Measurements from ENCODE around the gene CCNK.

CCNK gene

DNA sequence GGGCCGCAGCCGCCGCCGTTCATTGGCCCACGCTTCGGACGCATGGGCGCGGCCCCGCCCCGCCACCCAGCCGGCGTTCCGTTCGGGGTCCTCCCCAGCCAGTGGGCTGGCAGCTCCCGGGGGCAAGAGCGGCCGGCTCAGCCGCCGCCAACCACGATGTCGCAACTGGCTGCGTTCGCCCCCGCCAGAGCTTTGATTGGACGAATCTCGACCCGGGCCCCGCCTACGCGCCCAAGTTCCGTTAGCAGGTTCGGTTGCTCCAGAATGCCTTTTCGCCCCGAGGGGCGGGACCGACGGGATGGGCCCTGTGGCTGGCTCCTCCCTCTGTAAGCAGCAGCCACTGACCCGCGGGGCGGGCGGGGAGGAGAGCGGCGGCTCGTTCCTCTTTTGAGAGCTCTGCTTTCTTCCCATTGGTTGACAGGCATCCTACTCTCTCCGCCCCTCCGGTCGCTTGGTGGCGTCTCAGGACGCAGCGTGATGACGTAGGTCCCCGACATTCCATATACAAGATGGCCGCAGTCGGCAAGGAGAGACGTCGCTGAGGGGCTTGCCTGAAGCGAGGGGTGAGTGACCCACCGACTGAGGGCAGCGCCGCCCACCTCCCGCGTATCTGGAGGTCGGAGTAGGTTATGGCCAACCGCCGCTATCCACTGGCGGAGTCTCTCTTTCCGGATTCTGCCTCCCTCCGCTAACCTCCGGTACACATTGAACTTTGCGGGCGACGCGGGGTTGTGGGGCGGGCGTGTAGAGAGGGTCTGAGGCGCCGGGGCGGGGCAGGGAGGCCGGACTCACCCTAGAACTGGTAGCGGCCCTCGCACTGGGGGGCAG lies at the start of gene CCNK:
TSS of gene CCNK (plus strand) at position 493 of the 828 bp plus-strand sequence. CDS start 11,269 bp downstream, outside the sequence.
- DNase-seq (ENCODE audit: low read depth), result peak; percentile 100

DNA sequence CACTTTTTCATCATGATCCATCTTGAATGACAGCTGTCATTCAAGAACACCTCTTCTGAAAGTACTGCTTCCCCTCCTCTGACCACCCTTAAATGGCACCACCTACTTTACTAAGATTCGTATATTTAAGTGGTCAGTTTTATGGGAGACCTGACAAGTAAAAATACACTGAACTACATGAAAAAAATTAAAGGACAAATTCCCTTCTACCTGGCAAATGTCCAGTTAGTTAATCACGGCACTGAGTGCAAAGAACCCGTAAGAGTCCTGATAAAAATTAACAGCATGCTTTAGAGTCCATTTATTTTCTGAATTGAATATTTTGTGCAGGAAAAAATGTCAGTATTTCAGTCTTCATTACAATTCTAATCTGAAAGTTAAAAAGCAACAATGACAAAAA lies 49.2 kb upstream of the CCNK start:
- no peak for DNase-seq (ENCODE audit: low read depth)

DNA sequence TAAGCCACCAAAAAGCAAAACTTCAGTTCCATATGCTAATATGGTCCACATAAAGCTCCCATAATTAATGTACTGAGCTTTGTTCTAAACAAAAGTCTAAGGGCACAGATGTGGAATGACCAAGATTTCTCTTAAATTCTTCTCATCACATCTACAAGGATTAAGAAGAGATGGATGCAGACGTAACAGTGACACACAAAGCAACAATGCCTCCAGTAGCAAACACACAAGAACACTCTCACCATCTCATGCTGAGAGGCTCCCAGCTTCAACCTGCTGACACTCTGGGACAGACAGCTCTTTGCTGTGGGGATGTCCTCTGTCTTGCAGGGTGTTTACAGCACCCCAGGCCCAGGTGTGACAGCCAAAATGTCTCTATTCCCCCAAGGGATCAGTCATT lies 48.7 kb upstream of the CCNK start:
- DNase-seq (ENCODE audit: low read depth), result no peak

DNA sequence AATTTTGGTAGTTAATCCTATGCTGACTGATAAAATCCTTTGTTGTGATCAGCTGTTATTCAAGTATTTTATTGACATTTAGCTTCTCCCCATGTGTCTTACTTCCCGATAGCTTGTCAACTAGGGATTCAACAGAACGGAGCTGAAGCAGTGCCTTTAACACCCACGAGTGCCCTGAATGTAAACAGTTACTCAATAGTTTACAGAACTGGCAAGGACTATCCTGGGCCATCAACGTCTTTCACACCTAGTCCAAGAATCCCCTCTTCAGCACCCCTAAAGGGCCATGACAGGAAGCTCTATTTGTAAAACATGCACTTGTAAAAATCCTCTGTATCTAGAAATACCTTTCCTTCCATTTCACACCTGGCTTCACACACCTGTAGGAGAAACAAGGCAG lies 45.9 kb upstream of the CCNK start:
- no peak for DNase-seq (ENCODE audit: low read depth)

DNA sequence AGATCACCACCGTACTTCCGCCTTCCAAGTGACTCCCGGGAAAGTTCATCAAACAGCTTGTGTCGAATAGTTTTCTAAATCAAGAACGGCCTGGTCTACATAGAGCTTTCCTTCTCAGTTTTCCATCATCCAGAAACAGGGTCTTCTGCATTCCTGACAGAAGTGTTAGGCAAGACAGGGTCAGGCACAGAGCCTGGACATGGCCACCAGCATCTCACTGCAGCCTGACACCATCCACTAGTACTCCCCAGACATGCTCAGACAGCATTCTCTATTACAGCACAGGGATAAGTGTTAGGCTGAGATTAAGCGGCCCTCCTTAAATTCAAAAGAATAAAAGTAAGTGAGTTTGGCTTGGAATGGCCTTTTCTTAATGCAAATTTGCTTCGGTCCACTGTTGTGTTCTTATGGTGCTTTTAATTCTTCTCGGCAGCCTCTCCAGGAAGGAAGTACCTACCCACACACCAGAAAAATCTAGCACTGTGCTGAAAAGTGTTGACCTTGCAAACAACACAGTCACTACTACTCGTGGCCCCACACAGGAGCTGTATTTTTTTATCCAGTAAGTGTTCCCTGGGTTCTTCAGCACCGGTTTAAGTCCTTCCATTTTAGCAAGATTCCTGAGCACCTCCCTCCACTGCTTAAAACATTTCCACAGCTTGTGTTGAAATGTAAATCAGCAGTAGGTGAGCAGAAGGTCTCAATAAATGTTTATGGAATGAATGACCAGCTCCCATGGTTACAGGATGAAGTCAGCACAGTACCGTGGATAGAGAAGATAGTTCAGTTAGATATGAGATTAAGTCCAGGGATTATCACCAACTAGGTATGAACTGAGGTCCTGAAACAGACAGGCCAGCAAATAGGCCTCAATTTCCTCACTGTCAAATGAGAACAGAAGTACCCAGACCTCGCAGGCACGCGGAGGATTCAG lies 44.7 kb upstream of the CCNK start:
- no peak for DNase-seq (ENCODE audit: low read depth)

DNA sequence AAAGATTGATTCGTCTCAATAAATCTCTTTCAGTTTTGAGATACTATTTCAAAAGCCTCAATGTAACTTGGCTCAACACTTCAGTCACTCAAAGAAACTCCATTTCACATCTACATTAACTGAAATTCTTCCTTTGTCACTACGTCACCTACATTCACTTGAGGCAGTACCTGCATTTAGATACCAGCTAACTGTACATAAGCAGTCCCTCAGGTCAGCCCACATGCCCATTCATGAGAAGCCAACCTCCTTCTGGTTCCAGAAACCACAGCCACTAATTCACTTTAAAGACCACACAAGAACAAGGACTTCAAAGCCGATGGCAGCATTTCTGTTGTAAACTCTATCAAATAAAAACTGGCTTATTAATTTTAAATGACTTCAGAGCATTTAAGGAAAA lies 43.5 kb upstream of the CCNK start:
- DNase-seq (ENCODE audit: low read depth), result no peak

DNA sequence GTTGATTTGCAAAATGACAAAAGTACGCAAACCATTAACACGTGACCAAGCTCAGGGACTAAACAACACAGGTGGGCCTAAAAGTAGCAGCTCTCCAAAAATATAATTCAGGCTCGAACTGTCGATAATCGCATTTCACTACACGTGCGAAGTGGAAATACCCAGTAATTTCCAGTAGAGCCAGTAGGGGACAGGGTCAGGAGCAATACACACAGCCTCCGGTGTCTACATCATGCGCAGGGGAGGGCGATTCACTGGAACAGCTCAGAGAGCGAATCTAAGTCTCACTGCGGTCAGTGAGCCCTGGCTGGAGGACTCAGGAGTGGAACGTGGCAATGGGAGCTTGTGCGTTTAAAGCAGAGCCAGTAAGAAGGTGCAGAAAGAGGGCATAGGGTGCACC lies 40.9 kb upstream of the CCNK start:
- DNase-seq (ENCODE audit: low read depth), result no peak

DNA sequence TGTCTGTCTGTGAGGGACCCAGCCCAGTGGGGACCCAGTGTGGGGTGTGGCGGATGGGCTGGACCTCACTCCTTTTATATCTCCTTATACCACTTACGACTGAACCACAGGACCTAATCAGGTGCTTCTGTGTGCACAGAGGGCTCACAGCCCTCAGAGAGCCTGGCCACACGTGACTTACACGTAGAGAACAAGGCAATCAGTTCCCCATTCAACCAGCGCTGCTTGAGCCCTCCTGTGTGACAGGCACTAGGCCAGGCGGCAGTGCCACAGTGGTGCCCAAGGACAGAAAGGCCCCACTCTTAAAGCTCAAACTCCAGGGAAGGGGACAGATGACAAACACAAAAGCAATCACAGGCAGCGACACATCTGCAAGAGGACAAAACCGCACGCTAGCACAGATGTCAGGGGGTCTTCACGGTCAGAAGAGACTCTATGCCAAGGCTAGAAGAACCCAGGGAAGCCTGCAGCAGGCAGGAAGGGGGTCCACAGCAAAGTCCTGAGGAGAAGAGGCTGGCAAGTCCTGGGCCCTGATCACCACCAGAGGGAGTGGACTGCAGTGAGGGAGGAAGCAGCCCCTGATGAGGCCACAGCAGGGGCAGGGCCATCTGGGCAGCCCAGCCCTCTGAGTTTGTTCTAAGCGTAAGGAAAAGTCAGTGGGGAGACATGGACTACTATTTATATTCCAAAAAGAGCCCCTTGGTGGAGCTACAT lies 39.9 kb upstream of the CCNK start:
- DNase-seq (ENCODE audit: low read depth), result no peak

DNA sequence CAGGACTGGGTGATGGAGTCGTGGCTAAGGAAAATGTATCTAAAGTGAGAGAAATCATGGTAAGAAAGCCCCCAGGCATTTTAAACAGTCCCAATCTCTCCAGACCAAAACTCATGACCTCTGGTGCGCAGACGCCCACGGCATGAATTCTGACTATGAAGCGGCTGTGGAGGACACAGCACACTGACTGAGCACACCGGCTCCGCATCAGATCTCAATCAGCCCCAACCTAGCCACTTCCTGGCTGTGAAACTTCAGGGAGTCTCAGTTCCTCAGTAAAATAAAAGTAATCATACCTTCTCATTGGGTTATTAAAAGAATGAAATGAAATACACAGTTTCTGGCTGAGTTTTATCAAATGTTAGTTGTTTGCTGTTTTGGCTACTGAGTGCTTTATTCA lies 39.3 kb upstream of the CCNK start:
- no peak for DNase-seq (ENCODE audit: low read depth)

DNA sequence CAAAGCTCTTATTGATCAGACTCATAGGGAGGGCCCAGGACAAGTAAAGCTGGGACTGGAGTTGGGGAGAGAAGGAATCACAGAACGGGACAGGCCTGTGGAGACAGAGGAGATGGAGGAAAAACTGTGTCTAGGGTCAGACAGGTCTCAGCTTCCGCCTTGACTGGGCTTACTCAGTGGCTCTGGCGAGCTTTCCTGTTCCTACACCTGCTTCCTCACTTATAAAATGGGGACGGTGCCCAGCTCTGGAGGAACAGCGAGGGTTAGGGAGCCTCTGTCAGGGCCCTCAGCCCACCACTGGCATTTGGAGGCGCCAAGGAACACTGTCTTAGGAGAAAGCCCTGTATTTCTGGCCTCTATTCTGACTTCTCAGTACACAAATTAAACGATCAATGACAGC lies 35.3 kb upstream of the CCNK start:
- DNase-seq (ENCODE audit: low read depth), result no peak

DNA sequence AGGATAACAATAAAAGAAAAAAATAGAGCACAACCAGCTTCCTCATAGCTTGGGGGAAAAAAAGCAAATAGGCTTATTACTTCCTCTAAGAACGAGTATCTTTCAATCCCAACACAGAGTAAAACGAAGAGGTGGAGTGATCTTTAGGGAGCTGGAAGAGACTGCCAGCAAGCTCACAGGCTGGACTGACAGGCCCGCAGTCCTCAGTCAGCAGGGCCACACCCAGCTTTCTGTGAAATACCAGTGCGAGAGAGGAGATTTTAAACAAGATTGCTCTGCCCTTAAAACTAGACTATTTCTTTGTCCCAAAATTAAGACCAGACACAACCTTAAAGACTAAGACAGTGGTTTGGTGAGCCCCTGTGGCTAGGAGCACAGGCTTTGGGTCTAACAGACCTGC lies 33.5 kb upstream of the CCNK start:
- DNase-seq (ENCODE audit: low read depth), result no peak

DNA sequence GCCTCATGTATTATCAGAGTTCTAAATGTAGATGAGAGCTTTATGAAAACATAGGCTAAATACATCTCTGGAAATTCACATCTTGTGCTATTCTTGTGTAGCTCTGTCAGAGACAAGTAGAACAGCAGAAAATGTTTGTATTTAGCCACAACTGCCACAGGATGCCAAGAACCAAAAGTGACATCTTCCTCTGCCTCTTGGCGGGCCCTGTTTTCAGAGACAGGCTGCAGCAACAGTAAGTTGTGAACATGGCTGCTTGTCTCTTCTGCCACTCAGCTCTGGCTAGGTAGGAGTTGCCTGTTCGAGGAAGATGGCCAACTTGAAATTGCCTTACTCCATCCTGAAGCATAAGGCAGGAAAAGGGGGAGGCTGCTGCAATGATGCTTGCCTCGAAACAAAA lies 30.9 kb upstream of the CCNK start:
- no peak for DNase-seq (ENCODE audit: low read depth)

DNA sequence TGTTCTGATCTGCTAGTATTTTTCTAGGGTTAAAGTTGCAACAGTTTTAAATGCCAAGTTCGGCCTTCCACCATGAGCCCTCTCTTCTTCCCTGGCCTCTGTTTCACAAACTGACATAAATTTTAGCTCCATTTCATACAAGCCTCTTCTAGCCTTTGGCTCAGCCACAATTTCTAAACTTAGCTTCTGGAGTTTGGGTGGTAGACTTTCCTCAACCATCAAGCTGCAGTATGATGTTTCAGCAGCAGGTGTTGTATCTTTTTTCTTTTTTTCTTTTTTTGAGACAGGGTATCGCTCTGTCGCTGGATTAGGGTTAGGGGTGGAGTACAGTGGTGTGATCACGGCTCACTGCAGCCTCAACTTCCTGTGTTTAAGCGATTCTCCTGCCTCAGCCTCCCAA lies 30.0 kb upstream of the CCNK start:
- DNase-seq (ENCODE audit: low read depth), result no peak

DNA sequence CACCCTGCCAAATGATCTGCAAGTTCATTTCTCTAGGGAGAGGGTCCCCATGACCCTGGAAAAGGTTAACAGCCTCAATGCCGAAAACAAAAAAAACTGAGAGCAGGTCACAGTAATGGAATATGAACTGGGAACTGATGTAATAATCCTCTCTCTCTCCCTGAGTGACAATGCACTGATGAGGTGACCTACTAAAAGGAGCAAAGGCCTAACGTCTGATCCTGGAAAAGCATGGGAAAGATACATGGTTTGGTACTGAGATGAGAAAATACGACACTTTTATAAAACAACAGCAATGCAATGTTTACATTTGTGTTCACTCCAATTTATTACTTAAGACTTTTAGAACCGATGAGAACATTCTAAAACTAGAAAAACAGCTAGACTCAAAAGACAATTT lies 28.2 kb upstream of the CCNK start:
- no peak for DNase-seq (ENCODE audit: low read depth)

DNA sequence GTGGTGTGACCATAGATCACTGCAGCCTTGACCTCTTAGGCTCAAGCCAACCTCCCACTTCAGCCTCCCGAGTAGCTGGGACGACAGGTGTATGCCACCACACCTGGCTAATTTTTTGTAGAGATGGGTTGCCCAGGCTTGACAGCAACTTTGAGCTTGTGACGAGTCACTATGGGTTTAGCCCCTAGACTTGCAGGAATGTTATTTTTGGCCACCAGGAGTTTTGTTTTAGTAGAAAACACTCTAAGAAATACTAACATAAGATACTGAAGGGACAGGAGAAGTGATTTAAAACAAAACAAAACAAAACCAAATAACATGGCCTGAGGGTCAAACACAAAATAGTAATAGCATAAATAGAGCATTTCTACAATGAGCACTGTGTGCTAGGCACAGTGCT lies 27.0 kb upstream of the CCNK start:
- DNase-seq (ENCODE audit: low read depth), result no peak

DNA sequence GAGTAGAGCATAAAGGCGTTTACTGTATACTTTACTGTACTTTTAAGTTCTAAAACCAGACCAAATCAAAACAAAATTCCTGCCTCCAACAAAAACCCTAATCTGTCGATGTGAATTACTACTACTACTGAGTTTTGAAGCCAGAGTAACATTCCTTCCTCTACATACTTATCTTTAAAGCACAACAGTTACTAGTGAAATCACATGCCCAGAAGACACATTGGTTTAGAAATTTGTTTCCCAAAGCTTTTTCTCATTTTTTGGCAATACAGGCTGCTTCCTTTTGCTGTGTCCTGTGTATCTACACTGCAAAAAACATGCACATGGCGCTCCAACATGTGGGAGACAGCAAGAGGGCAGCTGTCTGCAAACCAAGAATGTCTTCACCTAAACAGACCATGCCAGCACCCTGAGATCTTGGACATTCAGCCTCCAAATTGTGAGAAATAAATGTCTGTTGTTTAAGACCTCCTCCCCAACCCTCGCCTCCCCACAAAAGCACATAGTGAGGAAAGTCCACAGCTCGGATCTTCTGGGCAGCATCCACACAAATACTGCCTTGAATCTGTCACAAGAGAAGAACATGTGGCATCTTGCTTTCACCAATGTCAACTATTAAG lies 21.6 kb upstream of the CCNK start:
- DNase-seq (ENCODE audit: low read depth), result no peak

DNA sequence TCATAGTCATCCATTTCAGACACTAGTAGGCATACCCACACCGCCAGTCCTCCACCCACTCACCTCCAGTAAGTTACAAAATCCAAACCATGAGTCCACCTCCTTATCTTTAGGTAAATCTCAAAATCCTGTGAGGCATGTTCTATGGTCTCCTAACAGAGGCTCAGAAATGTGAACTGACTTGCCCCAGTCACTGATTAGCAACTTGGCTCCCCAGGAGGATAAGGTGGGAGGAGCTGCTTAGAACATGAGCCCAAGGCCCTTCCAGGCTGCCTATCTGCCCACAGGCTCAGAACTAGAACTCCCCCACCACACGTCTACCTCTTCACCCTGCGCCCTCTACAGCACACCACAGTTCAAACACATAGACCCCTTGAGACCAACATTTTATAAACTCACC lies 20.4 kb upstream of the CCNK start:
- no peak for DNase-seq (ENCODE audit: low read depth)

DNA sequence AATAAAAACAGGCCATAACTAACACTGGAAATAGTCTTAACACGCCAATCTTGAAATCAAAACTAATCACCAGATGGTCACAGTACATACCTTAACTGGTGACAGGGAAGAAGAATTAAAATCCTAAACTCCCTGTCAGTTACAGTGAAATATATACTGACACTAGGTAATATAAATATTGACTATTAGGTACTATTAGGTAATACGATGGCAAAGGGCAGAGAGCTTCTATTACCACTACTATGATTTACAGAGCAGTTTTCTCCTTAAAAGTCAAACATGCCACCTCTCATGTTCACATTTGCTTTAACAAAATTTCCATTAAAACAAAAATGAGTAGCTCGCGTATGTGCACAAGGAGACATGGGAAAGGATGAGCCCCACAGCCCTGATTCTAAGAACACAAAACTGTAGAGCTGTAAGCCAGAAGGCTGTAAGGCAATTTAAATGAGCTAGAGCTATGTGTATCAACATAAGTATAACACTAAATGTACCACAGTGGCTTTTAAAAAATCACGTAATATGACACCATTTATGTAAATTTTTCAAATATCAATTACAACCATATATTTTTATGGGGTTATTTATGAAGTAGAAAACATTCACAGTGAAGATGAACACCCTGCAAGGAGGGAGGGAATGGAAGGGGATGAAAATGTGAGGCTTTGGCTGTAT lies 19.7 kb upstream of the CCNK start:
- DNase-seq (ENCODE audit: low read depth), result no peak

DNA sequence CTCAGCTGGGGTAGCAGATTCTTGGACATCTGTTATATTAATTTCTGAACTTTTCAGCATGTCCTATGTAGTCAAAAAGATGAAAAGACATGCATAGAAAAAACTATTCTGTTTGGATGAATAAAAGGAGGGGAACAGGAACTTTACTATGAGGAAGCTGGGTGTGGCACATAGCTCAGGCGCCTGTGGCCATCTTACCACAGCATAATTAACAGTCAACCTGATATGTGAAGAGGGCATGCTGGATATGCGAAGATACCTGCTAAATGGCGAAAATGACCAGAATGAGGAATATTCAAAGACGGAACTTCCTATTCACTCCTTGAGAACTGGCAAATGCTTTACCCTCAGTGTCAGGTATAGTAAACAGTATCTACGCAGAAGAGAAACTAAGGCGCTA lies 19.0 kb upstream of the CCNK start:
- no peak for DNase-seq (ENCODE audit: low read depth)

DNA sequence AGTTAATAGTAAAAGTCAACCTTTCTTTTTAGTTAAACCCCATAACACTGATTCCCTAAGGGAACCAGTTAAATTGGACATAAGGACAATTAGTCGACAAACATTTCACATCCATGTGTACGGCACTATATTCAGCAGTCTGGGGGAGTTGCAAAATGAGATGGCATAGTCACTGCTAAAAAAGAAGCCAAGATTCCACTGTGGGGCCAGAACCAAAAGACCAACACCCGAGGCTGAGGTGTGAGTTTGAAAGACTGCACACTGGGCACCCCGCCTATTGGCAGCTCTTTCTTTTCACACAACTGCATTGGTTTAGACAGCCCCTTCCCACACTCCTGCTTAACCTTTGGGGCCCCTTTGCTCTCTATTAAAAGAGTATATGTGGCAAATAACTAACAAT lies 17.2 kb upstream of the CCNK start:
- no peak for DNase-seq (ENCODE audit: low read depth)

DNA sequence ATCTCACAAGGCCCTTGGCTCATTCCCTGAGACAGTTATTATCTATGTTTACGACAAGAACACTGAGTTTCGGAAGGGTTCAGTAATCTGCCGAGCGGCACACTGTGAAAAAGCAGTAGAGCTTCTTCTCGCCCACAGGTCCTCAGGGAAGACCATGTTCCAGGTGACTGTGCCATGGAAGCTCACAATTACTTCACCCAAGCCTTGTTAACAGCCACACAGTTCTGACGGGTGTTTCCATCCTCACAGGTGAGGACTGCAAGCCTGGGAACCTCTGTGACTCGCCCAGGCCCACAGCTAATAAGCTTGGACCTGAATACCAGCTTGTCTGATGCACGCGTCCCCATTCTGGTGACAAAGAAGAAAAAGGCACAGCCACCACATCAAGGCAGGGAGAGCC lies 15.9 kb upstream of the CCNK start:
- no peak for DNase-seq (ENCODE audit: low read depth)

DNA sequence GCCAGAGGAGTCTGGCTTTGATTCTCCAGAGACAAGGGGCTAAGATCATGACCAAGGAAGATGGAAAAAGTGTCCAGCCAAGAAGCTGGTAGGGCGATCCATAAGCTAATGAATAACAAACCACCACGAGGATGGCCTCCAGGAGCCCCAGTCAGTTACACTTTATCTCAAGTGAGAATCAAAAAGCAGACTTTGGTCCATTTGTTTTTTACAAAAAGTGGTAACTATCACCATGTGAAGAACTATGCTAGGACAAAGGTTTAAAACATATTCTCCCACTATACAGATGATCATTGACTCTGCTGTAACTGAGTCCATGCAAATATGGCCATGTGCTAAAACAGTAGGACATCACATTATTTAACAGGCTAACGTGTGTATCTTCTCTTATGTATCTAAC lies 14.5 kb upstream of the CCNK start:
- no peak for DNase-seq (ENCODE audit: low read depth)

Measured in activated gamma-delta T cell treated with anti-CD3 and anti-CD28 coated beads, Interleukin-2, amount 50 U/mL, for 16 hours (primary cell).